ENCODE results near the gene GJA5. TPM values are rescaled to one million over a fixed set of nuclear protein-coding genes. Genes with fewer than 3 reads are reported as not detected.

The GJA5 gene
- total RNA-seq = not detected

- Mint-ChIP-seq H3K27me3 (peaks cover 12% of the 10 kb centered on the region), H3K9me3 (ENCODE audit: low read depth) (no peaks in the 10 kb centered on the region), H3K27ac (no peak within 1 kb of the TSS), H3K4me3 (no peak within 1 kb of the TSS), H3K4me1 (peaks cover 18% of the 10 kb centered on the region), H3K36me3 (no peaks in the 10 kb centered on the region)
- no peak for DNase-seq
- CTCF ChIA-PET = no interaction called here
- ATAC-seq = no peak
Observed at GRCh38 chr1:147760481-147761260, at the start of gene GJA5. GJA5 (minus strand) TSS chr1:147760602; CDS start chr1:147759238, 1,364 bp downstream.

- H3K4me3 Mint-ChIP-seq = no peak overlapping the region
- H3K36me3 Mint-ChIP-seq = no peaks in the 10 kb centered on the region
- H3K27ac Mint-ChIP-seq = no peak overlapping the region
- H3K9me3 Mint-ChIP-seq (ENCODE audit: low read depth) = no peaks in the 10 kb centered on the region
- no peaks in the 10 kb centered on the region for H3K4me1 Mint-ChIP-seq
- ATAC-seq (no peak), DNase-seq (no peak)
- CTCF ChIA-PET = no interaction called here
- H3K27me3 Mint-ChIP-seq = peaks cover 2% of the 10 kb centered on the region
Observed at GRCh38 chr1:147809236-147809635, 48.8 kb upstream of the GJA5 start.

- no peaks in the 10 kb centered on the region for H3K36me3 Mint-ChIP-seq
- H3K9me3 Mint-ChIP-seq (ENCODE audit: low read depth) = no peaks in the 10 kb centered on the region
- H3K27ac Mint-ChIP-seq = no peak overlapping the region
- no peak overlapping the region for H3K4me3 Mint-ChIP-seq
- DNase-seq (no peak), ATAC-seq (no peak)
- CTCF ChIA-PET = no interaction called here
- H3K27me3 Mint-ChIP-seq = peaks cover 2% of the 10 kb centered on the region
- no peaks in the 10 kb centered on the region for H3K4me1 Mint-ChIP-seq
Observed at GRCh38 chr1:147808025-147808424, 47.6 kb upstream of the GJA5 start.

GRCh38 chr1:147807405-147807804, 47.0 kb upstream of the GJA5 start:
- no peak for DNase-seq
- Mint-ChIP-seq H3K27me3 (peaks cover 2% of the 10 kb centered on the region), H3K36me3 (no peaks in the 10 kb centered on the region), H3K4me1 (no peaks in the 10 kb centered on the region), H3K9me3 (ENCODE audit: low read depth) (no peaks in the 10 kb centered on the region), H3K4me3 (no peak overlapping the region), H3K27ac (no peak overlapping the region)
- ATAC-seq = no peak
- CTCF ChIA-PET = no interaction called here

GRCh38 chr1:147804942-147805723, 44.7 kb upstream of the GJA5 start:
- Mint-ChIP-seq H3K36me3 (no peaks in the 10 kb centered on the region), H3K4me1 (no peaks in the 10 kb centered on the region), H3K9me3 (ENCODE audit: low read depth) (no peaks in the 10 kb centered on the region), H3K27me3 (no peaks in the 10 kb centered on the region), H3K27ac (no peak overlapping the region), H3K4me3 (no peak overlapping the region)
- CTCF ChIA-PET = no interaction called here
- DNase-seq (no peak), ATAC-seq (no peak)

- DNase-seq = no peak
- peaks cover 4% of the 10 kb centered on the region for H3K27me3 Mint-ChIP-seq
- H3K4me3 Mint-ChIP-seq = no peak overlapping the region
- CTCF ChIA-PET = no interaction called here
- no peaks in the 10 kb centered on the region for H3K36me3 Mint-ChIP-seq
- ATAC-seq = no peak
- H3K9me3 Mint-ChIP-seq (ENCODE audit: low read depth) = no peaks in the 10 kb centered on the region
- no peak overlapping the region for H3K27ac Mint-ChIP-seq
- H3K4me1 Mint-ChIP-seq = no peaks in the 10 kb centered on the region
Observed at GRCh38 chr1:147800804-147801203, 40.4 kb upstream of the GJA5 start.

GRCh38 chr1:147798731-147799130, 38.3 kb upstream of the GJA5 start:
- no peak for ATAC-seq
- Mint-ChIP-seq H3K4me1 (no peaks in the 10 kb centered on the region), H3K27me3 (peaks cover 10% of the 10 kb centered on the region), H3K36me3 (no peaks in the 10 kb centered on the region), H3K9me3 (ENCODE audit: low read depth) (no peaks in the 10 kb centered on the region), H3K4me3 (no peak overlapping the region), H3K27ac (no peak overlapping the region)
- CTCF ChIA-PET = no interaction called here
- DNase-seq = no peak

GRCh38 chr1:147794570-147794969, 34.2 kb upstream of the GJA5 start:
- H3K4me1 Mint-ChIP-seq = no peaks in the 10 kb centered on the region
- no peak overlapping the region for H3K27ac Mint-ChIP-seq
- no peaks in the 10 kb centered on the region for H3K36me3 Mint-ChIP-seq
- CTCF ChIA-PET = no interaction called here
- no peaks in the 10 kb centered on the region for H3K9me3 Mint-ChIP-seq (ENCODE audit: low read depth)
- DNase-seq (no peak), ATAC-seq (no peak)
- H3K4me3 Mint-ChIP-seq = no peak overlapping the region
- peaks cover 18% of the 10 kb centered on the region for H3K27me3 Mint-ChIP-seq

- H3K27me3 Mint-ChIP-seq = peaks cover 31% of the 10 kb centered on the region
- no peaks in the 10 kb centered on the region for H3K36me3 Mint-ChIP-seq
- ATAC-seq (no peak), DNase-seq (no peak)
- CTCF ChIA-PET = no interaction called here
- no peaks in the 10 kb centered on the region for H3K4me1 Mint-ChIP-seq
- H3K27ac Mint-ChIP-seq = no peak overlapping the region
- H3K9me3 Mint-ChIP-seq (ENCODE audit: low read depth) = no peaks in the 10 kb centered on the region
- H3K4me3 Mint-ChIP-seq = no peak overlapping the region
Observed at GRCh38 chr1:147791876-147792275, 31.5 kb upstream of the GJA5 start.

- Mint-ChIP-seq H3K27ac (no peak overlapping the region), H3K4me1 (no peaks in the 10 kb centered on the region), H3K36me3 (no peaks in the 10 kb centered on the region), H3K4me3 (no peak overlapping the region), H3K9me3 (ENCODE audit: low read depth) (no peaks in the 10 kb centered on the region), H3K27me3 (peaks cover 16% of the 10 kb centered on the region)
- DNase-seq (no peak), ATAC-seq (no peak)
- CTCF ChIA-PET = no interaction called here
Observed at GRCh38 chr1:147787765-147788164, 27.4 kb upstream of the GJA5 start.

GRCh38 chr1:147786536-147786935, 26.1 kb upstream of the GJA5 start:
- ATAC-seq (no peak), DNase-seq (no peak)
- Mint-ChIP-seq H3K27ac (no peak overlapping the region), H3K4me3 (no peak overlapping the region), H3K36me3 (no peaks in the 10 kb centered on the region), H3K9me3 (ENCODE audit: low read depth) (no peaks in the 10 kb centered on the region), H3K4me1 (no peaks in the 10 kb centered on the region), H3K27me3 (peaks cover 21% of the 10 kb centered on the region)
- CTCF ChIA-PET = interaction anchor here (1.5 kb wide), 1 partner anchor 10 kb away, joined by 5 read pairs; no protein-coding TSS in a partner anchor

GRCh38 chr1:147785794-147786506, 25.5 kb upstream of the GJA5 start:
- CTCF ChIA-PET = interaction anchor here (1.5 kb wide), 1 partner anchor 9 kb away, joined by 5 read pairs; no protein-coding TSS in a partner anchor
- H3K4me1 Mint-ChIP-seq = no peaks in the 10 kb centered on the region
- peaks cover 25% of the 10 kb centered on the region for H3K27me3 Mint-ChIP-seq
- H3K27ac Mint-ChIP-seq = no peak overlapping the region
- H3K9me3 Mint-ChIP-seq (ENCODE audit: low read depth) = no peaks in the 10 kb centered on the region
- H3K4me3 Mint-ChIP-seq = no peak overlapping the region
- no peak for DNase-seq
- ATAC-seq = no peak
- H3K36me3 Mint-ChIP-seq = no peaks in the 10 kb centered on the region

GRCh38 chr1:147784941-147785340, 24.5 kb upstream of the GJA5 start:
- no peak for DNase-seq
- no peak for ATAC-seq
- Mint-ChIP-seq H3K4me1 (no peaks in the 10 kb centered on the region), H3K27ac (no peak overlapping the region), H3K36me3 (no peaks in the 10 kb centered on the region), H3K4me3 (no peak overlapping the region), H3K27me3 (peaks cover 35% of the 10 kb centered on the region), H3K9me3 (ENCODE audit: low read depth) (no peaks in the 10 kb centered on the region)
- CTCF ChIA-PET = interaction anchor here (1.5 kb wide), 2 partner anchors 8 to 108 kb away, joined by 5 to 6 read pairs; no protein-coding TSS in a partner anchor
